Measurements from ENCODE around the gene BCL11B. TPM values are rescaled to one million over a fixed set of nuclear protein-coding genes. Genes with fewer than 3 reads are reported as not detected.

Gene BCL11B
- total RNA-seq, 1 donor from 2014 or later, result 2.3 TPM

- H3K4me3 Mint-ChIP-seq (ENCODE audit: low read depth), result no peak overlapping the region
- H3K36me3 Mint-ChIP-seq (ENCODE audit: insufficient read depth), result no peaks in the 10 kb centered on the region
- H3K27me3 Mint-ChIP-seq, result peaks cover 4% of the 10 kb centered on the region
- no peak overlapping the region for H3K27ac Mint-ChIP-seq
- H3K9me3 Mint-ChIP-seq (ENCODE audit: low read depth), result no peaks in the 10 kb centered on the region
- H3K4me1 Mint-ChIP-seq (ENCODE audit: low read depth), result peaks cover 2% of the 10 kb centered on the region
- no peak for DNase-seq (ENCODE audit: low spot score, unreplicated experiment)
- TF ChIP-seq, protein P1, sequence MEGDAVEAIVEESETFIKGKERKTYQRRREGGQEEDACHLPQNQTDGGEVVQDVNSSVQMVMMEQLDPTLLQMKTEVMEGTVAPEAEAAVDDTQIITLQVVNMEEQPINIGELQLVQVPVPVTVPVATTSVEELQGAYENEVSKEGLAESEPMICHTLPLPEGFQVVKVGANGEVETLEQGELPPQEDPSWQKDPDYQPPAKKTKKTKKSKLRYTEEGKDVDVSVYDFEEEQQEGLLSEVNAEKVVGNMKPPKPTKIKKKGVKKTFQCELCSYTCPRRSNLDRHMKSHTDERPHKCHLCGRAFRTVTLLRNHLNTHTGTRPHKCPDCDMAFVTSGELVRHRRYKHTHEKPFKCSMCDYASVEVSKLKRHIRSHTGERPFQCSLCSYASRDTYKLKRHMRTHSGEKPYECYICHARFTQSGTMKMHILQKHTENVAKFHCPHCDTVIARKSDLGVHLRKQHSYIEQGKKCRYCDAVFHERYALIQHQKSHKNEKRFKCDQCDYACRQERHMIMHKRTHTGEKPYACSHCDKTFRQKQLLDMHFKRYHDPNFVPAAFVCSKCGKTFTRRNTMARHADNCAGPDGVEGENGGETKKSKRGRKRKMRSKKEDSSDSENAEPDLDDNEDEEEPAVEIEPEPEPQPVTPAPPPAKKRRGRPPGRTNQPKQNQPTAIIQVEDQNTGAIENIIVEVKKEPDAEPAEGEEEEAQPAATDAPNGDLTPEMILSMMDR (IDR thresholded peaks at IDR 0.05; ENCODE audit: unreplicated experiment), result no peak
Measured at GRCh38 chr14:99199846-99200653, 71.9 kb downstream of the BCL11B start.

- no peaks in the 10 kb centered on the region for H3K36me3 Mint-ChIP-seq (ENCODE audit: insufficient read depth)
- no peak overlapping the region for H3K27ac Mint-ChIP-seq
- H3K4me1 Mint-ChIP-seq (ENCODE audit: low read depth), result peaks cover 2% of the 10 kb centered on the region
- TF ChIP-seq, protein P1 (IDR thresholded peaks at IDR 0.05; ENCODE audit: unreplicated experiment), result no peak
- peaks cover 6% of the 10 kb centered on the region for H3K27me3 Mint-ChIP-seq
- no peak overlapping the region for H3K4me3 Mint-ChIP-seq (ENCODE audit: low read depth)
- DNase-seq (ENCODE audit: low spot score, unreplicated experiment), result no peak
- no peaks in the 10 kb centered on the region for H3K9me3 Mint-ChIP-seq (ENCODE audit: low read depth)
Measured at GRCh38 chr14:99198746-99199502, 73.1 kb downstream of the BCL11B start.

DNA sequence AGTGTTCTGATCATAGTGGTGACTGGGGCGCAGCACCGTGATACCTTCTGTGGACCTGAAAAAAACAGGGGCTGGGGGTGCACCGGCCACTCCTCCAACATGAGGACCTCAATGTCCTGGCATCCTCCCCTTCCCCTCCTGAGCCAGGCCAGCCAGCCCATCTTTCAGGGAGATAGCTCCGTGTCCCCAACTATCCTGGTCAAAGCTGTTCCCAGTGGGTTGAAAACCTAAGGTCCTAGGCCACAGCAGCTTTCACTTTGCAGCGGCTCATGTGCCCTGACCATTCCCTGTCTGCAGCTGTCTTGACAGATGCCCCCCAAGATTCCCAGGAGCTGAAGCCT is 75.7 kb downstream of the BCL11B start:
- no peaks in the 10 kb centered on the region for H3K9me3 Mint-ChIP-seq (ENCODE audit: low read depth)
- no peak for DNase-seq (ENCODE audit: low spot score, unreplicated experiment)
- TF ChIP-seq, protein P1 (IDR thresholded peaks at IDR 0.05; ENCODE audit: unreplicated experiment), result no peak
- peaks cover 18% of the 10 kb centered on the region for H3K27me3 Mint-ChIP-seq
- H3K36me3 Mint-ChIP-seq (ENCODE audit: insufficient read depth), result no peaks in the 10 kb centered on the region
- H3K4me3 Mint-ChIP-seq (ENCODE audit: low read depth), result no peak overlapping the region
- H3K27ac Mint-ChIP-seq, result no peak overlapping the region
- H3K4me1 Mint-ChIP-seq (ENCODE audit: low read depth), result peaks cover 6% of the 10 kb centered on the region

DNA sequence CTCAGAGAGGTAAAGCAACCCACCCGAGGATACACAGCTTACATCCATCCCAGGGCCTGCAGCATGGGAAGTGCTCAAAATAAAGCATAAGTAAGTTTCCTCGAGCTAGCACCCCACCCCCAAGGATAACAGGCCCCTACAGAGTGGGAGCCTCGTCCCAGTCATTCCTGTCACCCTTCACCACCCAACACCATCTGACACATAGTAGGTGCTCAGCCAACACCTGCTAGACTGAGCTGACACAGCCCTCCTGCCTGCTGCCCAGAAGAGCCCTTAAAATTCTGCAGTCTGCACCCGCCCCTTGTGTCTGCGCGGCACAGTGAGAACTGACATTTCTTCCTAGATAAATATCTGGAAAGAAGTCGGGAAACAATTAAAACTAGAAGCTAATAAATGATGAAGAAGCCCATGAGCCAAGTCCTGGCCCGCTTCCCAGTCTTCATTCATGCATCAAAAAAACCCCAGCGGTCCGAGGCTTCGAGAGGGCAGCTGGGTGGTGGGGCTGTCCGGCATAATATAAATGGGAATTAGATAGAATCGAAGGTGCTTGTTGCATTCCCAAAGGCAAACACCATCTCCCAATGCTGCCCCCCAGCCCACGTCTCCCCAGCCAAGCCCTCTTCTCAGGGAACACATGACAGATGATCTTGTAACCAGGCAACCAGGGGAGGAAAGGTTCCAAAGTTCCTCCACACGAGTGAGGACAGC is 76.2 kb downstream of the BCL11B start:
- TF ChIP-seq, protein P1 (IDR thresholded peaks at IDR 0.05; ENCODE audit: unreplicated experiment), result no peak
- Mint-ChIP-seq H3K27me3 (peaks cover 18% of the 10 kb centered on the region), H3K4me3 (ENCODE audit: low read depth) (no peak overlapping the region), H3K4me1 (ENCODE audit: low read depth) (peaks cover 8% of the 10 kb centered on the region), H3K27ac (no peak overlapping the region), H3K9me3 (ENCODE audit: low read depth) (no peaks in the 10 kb centered on the region), H3K36me3 (ENCODE audit: insufficient read depth) (no peaks in the 10 kb centered on the region)
- DNase-seq (ENCODE audit: low spot score, unreplicated experiment), result no peak

- Mint-ChIP-seq H3K4me3 (ENCODE audit: low read depth) (no peak overlapping the region), H3K27me3 (peaks cover 18% of the 10 kb centered on the region), H3K4me1 (ENCODE audit: low read depth) (peaks cover 8% of the 10 kb centered on the region), H3K36me3 (ENCODE audit: insufficient read depth) (no peaks in the 10 kb centered on the region), H3K27ac (no peak overlapping the region), H3K9me3 (ENCODE audit: low read depth) (no peaks in the 10 kb centered on the region)
- TF ChIP-seq, protein P1 (IDR thresholded peaks at IDR 0.05; ENCODE audit: unreplicated experiment), result no peak
- DNase-seq (ENCODE audit: low spot score, unreplicated experiment), result no peak
Measured at GRCh38 chr14:99194736-99195135, 77.3 kb downstream of the BCL11B start.
